HUES48 (cell line): ENCODE data around the gene MZB1.
"Not testable (repeated sequence)": the region's sequence is repeated elsewhere in the genome, so short reads cannot be mapped to it uniquely, and the experiment has no call there.

Experiments used
- H3K27ac ChIP-seq: one replicate; pipeline ENCODE4 v1.7.0; 2013; ENCODE audit warnings: low read depth, low read length, inconsistent platforms
- H3K27me3 ChIP-seq: 2 replicates; pipeline ENCODE4 v1.6.1; 2013; ENCODE audit warnings: mild to moderate bottlenecking, low read length; ENCODE audit not compliant: control insufficient read depth, insufficient read depth
- H3K36me3 ChIP-seq: 2 replicates; pipeline ENCODE4 v1.6.1; 2013; ENCODE audit warnings: low read length; ENCODE audit not compliant: control insufficient read depth, insufficient read depth
- H3K4me1 ChIP-seq: 2 replicates; pipeline ENCODE4 v1.6.1; 2013; ENCODE audit warnings: mild to moderate bottlenecking, low read length; ENCODE audit not compliant: control insufficient read depth, insufficient read depth
- H3K4me3 ChIP-seq: 2 replicates; pipeline ENCODE4 v1.5.1; 2013; ENCODE audit warnings: mild to moderate bottlenecking, low read depth, low read length
- H3K9ac ChIP-seq: 2 replicates; pipeline ENCODE4 v1.6.1; 2013; ENCODE audit warnings: mild to moderate bottlenecking, low read depth, low read length, moderate library complexity
- H3K9me3 ChIP-seq: 2 replicates; pipeline ENCODE4 v1.6.1; 2013; ENCODE audit warnings: low read length; ENCODE audit not compliant: control insufficient read depth, insufficient read depth

The MZB1 gene

GRCh38 chr5:139345442-139345841, 44.3 kb downstream of the MZB1 start:
- not testable (repeated sequence) for H3K27me3 ChIP-seq, H3K36me3 ChIP-seq, H3K9ac ChIP-seq, H3K27ac ChIP-seq, H3K9me3 ChIP-seq, H3K4me1 ChIP-seq, H3K4me3 ChIP-seq

DNA sequence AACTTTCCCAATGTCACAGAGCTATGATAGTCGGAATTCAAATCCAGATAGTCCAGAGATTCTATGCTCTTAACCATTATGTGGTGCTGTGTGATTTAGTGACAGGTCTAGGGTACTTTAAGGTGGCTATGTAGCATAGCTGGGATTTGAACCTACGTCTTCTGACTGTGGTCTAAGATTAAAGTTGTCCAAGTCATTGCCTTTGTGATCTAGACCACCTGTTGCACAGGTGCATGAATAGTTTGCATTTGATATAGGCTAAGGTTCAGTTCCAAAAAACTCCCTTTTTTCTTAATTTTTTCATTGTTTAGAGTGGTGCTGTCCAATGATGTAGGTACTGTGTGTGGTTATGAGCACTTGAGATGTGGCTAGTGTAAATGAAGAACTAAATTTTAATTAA, 45.5 kb downstream of the MZB1 start:
- Histone ChIP-seq H3K36me3 (peaks cover 8% of the 10 kb centered on the region), H3K4me1 (peaks cover 8% of the 10 kb centered on the region), H3K9ac (no peak overlapping the region), H3K9me3 (no peaks in the 10 kb centered on the region), H3K27ac (no peak overlapping the region), H3K27me3 (no peaks in the 10 kb centered on the region), H3K4me3 (no peak overlapping the region)

GRCh38 chr5:139343476-139343875, 46.2 kb downstream of the MZB1 start:
- no peaks in the 10 kb centered on the region for H3K27me3 ChIP-seq
- H3K9ac ChIP-seq: 0 out of 2 replicates have a peak overlapping the region, but pooled peaks have one; percentile 3
- peak overlapping the region; percentile 99 for H3K4me3 ChIP-seq
- peaks cover 8% of the 10 kb centered on the region for H3K36me3 ChIP-seq
- H3K27ac ChIP-seq: no peak overlapping the region
- peaks cover 8% of the 10 kb centered on the region for H3K4me1 ChIP-seq
- H3K9me3 ChIP-seq: no peaks in the 10 kb centered on the region

GRCh38 chr5:139342423-139342723, 47.3 kb downstream of the MZB1 start:
- no peaks in the 10 kb centered on the region for H3K27me3 ChIP-seq
- peaks cover 8% of the 10 kb centered on the region for H3K36me3 ChIP-seq
- peak overlapping the region; percentile 100 for H3K27ac ChIP-seq
- H3K9me3 ChIP-seq: no peaks in the 10 kb centered on the region
- H3K4me3 ChIP-seq: peak overlapping the region; percentile 99
- peaks cover 8% of the 10 kb centered on the region for H3K4me1 ChIP-seq
- peak overlapping the region; percentile 78 for H3K9ac ChIP-seq

DNA sequence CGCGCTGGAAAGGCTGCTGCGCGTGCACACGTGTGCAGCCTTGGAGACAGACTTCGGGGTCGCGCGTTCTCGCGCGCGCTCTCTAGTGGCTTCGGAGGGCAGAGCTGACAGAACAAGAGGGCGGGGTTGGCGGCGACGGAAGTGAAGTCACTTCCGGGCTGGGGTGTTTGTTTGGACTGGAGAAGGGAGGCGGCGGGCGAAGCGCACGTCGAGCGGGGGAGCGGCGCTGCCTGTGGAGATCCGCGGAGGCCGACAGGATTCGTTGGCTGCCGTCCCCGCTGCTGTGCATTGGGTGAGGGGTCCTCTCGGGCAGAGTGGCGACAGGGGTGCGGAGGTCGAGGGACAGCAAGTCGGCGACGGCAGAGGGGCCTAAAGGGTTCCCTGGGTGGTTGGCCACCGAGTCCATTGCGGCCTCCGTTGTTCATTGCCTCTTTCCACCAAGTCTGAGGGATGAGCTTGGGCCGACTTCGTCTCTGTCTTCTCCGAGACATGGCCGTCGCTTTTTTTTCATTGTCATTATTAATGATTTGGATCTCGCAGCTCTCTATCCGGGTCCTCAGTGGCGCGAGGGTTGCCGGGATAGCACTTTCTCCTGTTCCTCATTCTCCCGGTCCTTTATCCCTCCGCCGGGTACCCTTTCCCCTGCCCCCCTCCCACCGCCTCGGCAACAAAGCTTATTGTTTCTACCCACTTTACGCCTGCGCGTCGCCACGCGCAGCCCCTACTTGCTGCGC, 47.9 kb downstream of the MZB1 start, which contains the start of gene PAIP2:
Gene PAIP2, plus strand, starts transcription at position 166 of the 734 bp plus-strand sequence. CDS start 21,931 bp downstream, outside the sequence.
- Histone ChIP-seq H3K9me3 (no peaks in the 10 kb centered on the region), H3K4me3 (peak within 1 kb of the TSS; percentile 99), H3K27me3 (no peaks in the 10 kb centered on the region), H3K9ac (peak within 1 kb of the TSS; percentile 99), H3K4me1 (peaks cover 8% of the 10 kb centered on the region), H3K27ac (peak within 1 kb of the TSS; percentile 100), H3K36me3 (peaks cover 8% of the 10 kb centered on the region)

GRCh38 chr5:139341187-139341688, 48.5 kb downstream of the MZB1 start:
- Histone ChIP-seq H3K9ac (no peak overlapping the region), H3K36me3 (peaks cover 8% of the 10 kb centered on the region), H3K27me3 (no peaks in the 10 kb centered on the region)

DNA sequence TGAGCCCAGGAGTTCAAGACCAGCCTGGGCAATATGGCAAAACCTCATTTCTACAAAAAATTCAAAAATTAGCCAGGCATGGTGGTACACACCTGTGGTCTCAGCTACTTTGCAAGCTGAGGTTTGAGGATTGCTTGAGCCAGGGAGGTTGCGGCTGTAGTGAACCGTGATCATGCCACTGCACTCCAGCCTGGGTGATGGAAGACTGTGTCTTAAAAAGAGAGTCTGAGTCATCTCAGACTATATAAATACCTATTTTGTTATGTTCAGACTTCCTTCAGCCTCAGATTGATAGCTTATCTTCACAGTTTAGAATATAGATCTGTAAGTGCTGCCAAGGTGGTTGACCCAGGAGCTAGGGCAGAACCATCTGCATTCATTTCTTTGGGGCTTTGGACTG, 49.7 kb downstream of the MZB1 start:
- Histone ChIP-seq H3K4me3 (no peak overlapping the region), H3K4me1 (peaks cover 8% of the 10 kb centered on the region), H3K9ac (no peak overlapping the region), H3K9me3 (no peaks in the 10 kb centered on the region), H3K36me3 (peaks cover 5% of the 10 kb centered on the region), H3K27ac (no peak overlapping the region), H3K27me3 (no peaks in the 10 kb centered on the region)

More at GRCh38 chr5:139341187-139341688, 48.5 kb downstream of the MZB1 start:
- no peaks in the 10 kb centered on the region for H3K9me3 ChIP-seq
- H3K27ac ChIP-seq: no peak overlapping the region
- peak overlapping the region; percentile 99 for H3K4me3 ChIP-seq
- H3K4me1 ChIP-seq: peaks cover 8% of the 10 kb centered on the region
